GM12801 (cell line): ENCODE results near the gene UBAC2.

Source experiments
- CTCF ChIP-seq: IDR thresholded peaks from one replicate; pipeline ENCODE4 v1.5.1; 2011; ENCODE audit warnings: control low read depth; ENCODE audit not compliant: insufficient read length; ENCODE audit errors: extremely low read depth

UBAC2 gene

DNA sequence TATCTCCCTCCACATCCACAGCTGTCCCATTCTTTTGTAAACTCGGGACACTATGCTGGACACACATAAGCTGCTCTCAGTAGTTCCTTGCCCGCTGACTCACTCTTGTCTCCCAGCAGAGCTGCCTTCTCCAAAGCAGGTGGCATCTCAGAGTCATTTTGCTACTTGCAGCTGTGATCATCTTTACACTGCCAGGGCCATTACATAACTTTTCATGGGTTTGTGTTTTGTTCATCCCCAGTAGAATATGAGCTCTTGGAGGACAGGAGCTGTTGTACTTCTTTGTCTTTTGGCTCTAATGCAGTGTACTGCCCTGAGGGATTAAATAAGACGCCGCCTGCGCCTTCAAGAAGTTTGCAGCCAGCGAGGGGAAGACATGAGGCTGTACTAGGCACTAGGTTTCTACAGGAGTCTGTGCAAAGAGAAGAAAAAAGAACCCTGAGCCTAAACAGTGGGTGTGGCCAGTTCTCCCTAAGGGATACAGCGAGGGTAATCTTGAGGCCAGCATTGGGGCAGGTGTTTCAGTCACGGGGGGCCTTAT is 147.3 kb downstream of the UBAC2 start:
- TF ChIP-seq CTCF, result no peak

DNA sequence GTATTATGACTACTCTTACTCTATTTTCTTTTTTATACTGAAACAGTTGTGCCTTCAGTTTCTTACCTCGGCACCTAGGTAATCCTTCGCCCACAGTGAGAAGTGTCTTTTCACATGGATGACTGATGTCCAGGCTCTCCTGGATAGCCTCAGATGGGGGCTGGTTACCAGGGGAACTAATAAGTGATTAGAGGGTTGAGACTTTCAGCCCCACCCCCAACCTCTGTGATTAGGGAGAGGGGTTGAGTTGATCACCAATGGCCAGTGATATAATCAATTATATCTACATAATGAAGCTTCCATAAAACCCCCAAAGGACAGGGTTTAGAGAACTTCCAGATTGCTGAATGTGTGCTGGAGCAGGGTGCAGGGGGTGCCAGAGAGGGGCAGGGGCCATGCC is 149.5 kb downstream of the UBAC2 start:
- no peak for TF ChIP-seq CTCF

DNA sequence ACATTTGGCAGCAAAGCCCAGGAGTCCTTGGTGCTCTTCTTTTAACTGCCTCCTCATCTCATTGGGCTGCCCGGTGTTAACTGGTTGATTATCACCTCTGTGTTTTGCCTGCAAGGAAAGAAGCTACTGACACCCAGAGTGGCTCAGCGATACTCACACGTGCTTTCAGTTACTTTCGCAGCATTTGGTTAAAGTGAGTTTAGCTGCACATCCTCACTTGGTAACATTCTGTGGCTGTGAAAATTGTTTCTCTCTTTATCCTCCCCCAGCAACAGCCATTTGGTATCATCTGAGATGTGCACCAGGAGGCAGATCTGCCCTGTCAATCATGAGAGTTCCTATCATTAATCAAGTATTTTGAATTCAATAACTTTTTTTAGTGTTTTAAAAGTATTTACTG is 151.1 kb downstream of the UBAC2 start:
- no peak for TF ChIP-seq CTCF

DNA sequence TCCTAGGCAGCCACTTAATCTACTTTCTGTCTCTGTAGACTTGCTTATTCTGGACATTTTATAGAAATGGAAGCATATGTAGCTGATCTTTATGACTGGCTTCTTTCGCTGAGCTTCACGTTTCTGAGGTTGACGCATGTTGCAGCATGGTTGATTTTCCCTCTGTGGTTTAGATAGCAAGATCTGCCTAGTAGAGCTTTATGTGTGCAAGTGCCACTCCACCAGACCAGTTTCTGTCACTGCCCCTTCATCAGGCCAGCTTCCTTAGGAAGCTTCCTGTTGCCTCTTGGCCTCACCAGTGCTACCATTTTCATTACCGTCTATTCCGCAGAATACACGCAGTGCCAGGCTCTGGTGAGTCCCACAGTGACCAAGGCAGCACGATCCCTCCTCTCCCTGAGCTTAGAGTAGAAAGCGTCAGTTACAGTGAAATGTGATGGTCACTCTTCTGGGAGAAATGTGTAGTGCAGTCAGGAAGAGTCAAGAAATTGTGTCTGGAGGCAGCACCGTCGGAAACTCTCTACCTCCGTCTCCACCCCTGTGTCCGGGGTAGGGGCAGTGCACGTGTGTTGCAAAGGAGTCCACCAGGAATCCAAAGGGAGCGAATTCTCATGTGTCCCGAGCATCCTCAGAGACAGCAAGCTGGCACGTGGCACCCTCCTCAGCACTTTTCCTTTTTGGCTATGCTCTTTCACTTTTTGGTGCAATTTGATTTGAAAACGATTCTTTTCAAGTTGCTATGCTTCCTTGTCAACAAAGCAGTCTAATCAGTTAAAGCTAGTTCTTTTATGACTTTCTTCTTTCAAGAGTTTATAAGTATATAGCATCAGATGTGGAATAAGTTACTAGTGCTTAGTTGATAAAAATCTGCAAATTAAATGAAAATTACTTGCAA is 151.9 kb downstream of the UBAC2 start:
- no peak for TF ChIP-seq CTCF

DNA sequence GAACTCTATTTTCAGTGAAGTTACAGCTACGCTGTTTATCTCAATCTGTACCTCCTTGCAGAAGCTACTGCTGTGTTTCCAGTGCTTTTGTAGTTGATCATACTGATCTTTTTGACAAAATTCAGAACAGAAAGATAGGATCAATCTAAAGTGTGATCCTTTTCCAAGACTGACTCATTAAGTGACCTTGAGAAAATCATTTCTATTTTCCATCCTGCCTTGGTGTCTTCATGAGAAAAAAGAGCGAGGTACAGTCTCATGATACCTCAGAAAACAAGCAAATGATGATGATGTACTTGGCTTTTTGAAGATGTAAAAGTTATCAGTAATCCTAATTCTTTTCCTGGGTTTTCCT is 152.6 kb downstream of the UBAC2 start:
- TF ChIP-seq CTCF, result no peak

GRCh38 chr13:99353836-99354235 is 153.2 kb downstream of the UBAC2 start:
- no peak for TF ChIP-seq CTCF

DNA sequence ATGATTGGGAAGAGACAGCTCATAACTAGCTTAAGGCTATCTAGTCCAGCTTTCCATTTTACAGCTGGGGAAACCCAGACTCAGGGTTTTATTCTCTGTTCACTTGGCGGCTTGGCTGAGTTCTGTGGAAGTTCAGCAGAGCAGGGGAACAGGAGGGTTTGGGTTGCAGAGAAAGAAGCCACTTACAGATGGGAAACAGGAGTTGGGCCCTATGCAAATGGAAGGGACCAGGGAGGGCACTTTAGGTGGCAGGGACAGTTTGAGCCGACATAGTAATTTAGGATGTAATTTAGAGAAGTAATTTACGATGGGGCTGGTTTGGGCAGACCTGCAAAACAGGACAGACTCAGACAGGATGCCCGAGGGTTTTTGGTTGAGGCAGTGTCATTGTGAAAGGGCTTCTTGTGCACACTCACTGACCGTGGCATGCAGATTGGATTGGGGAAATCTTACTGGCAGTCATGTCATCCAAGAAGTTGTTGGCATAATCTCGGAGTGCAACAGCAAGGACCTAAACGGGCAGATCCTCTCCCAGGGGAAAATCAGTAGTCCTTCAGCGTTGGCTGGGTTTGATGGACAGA is 153.8 kb downstream of the UBAC2 start:
- no peak for TF ChIP-seq CTCF
